ENCODE measurements around the gene POLG2. TPM values are rescaled to one million over a fixed set of nuclear protein-coding genes. Genes with fewer than 3 reads are reported as not detected.
A peak's percentile ranks its signal among the peaks of the same experiment; 100 is the strongest.

Gene POLG2
- total RNA-seq, 1 experiment from 2014 or later: 51.5 TPM

DNA sequence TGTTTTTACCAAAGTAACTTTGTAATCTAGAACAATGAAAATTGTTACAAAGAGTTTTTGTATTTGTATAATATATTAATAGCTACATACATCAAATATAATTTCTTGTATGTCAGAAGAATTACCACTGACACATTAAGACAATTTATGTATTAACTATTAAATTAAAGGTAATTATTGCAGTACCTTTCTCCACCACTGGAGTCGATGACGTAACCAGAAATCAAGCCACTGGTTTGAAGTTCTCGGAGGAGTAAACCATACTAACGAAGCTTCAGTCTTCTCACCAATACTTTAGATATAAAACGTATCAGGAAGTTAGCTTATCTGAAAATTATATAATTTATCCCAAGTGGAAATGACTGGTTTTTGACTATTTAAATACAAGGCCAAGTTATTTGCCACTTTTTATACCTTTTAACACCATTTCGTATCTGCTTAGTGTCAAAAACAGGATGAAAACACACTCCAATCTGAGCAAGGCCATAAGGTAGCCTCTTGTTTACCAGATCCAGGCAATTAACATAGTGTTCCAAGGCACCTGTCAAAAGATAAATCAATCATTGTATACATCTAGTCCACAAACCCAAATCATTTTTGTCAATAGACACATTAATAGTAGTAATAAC is 4.3 kb downstream of the POLG2 start:
- TF ChIP-seq CEBPB (IDR thresholded peaks at IDR 0.05; ENCODE audit: low read depth) (peak; percentile 58), RAD21 (IDR thresholded peaks at IDR 0.05; ENCODE audit: low read depth) (peak; percentile 20; the same call in 1 of the 2 replicates), SIN3A (IDR thresholded peaks at IDR 0.05; ENCODE audit: low read depth) (no peak)
- TF ChIP-seq, protein P1, sequence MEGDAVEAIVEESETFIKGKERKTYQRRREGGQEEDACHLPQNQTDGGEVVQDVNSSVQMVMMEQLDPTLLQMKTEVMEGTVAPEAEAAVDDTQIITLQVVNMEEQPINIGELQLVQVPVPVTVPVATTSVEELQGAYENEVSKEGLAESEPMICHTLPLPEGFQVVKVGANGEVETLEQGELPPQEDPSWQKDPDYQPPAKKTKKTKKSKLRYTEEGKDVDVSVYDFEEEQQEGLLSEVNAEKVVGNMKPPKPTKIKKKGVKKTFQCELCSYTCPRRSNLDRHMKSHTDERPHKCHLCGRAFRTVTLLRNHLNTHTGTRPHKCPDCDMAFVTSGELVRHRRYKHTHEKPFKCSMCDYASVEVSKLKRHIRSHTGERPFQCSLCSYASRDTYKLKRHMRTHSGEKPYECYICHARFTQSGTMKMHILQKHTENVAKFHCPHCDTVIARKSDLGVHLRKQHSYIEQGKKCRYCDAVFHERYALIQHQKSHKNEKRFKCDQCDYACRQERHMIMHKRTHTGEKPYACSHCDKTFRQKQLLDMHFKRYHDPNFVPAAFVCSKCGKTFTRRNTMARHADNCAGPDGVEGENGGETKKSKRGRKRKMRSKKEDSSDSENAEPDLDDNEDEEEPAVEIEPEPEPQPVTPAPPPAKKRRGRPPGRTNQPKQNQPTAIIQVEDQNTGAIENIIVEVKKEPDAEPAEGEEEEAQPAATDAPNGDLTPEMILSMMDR (IDR thresholded peaks at IDR 0.05 in 2 of 3, conservative IDR thresholded peaks at IDR 0.05 in 1 of 3; ENCODE audit: borderline replicate concordance in 1 of 3, insufficient read depth in 1 of 3, low read depth in 2 of 3, low read length in 2 of 3): peak; percentile 14 to 65 (median 56); a peak in 4 of 6 replicates
- no peak overlapping the region for H3K4me3 ChIP-seq (replicated peaks in 1 of 2; ENCODE audit: low read depth in 1 of 2, low read length in 2 of 2)
- no peak overlapping the region for H2AFZ ChIP-seq (ENCODE audit: low read depth, low read length, poor library complexity, severe bottlenecking)
- H3K9me2 ChIP-seq (ENCODE audit: insufficient read depth): no peaks in the 10 kb centered on the region
- H3K9ac ChIP-seq (ENCODE audit: low read length): no peak overlapping the region
- ATAC-seq (no peak), DNase-seq (ENCODE audit: low read depth, low spot score) (no peak)
- no peaks in the 10 kb centered on the region for H3K9me3 ChIP-seq (ENCODE audit: control insufficient read depth in 1 of 2, insufficient read depth in 1 of 2, low read depth in 1 of 2, low read length in 2 of 2)
- H4K20me1 ChIP-seq (ENCODE audit: insufficient read depth): no peaks in the 10 kb centered on the region
- H3K79me2 ChIP-seq (ENCODE audit: insufficient read depth, low read length): peaks cover 59% of the 10 kb centered on the region
- no TSS peak for BruUV-seq (replicated peaks)
- ChIA-PET POLR2A (interaction anchor here (8.5 kb wide), 1 partner anchor 13 kb away, joined by 119 read pairs; the partner anchor contains the start of genes CEP95 and DDX5), RAD21 (ENCODE audit: low non-redundant PET in 1 of 2, low total read pairs in 2 of 2, uncharacterized antibody in 2 of 2, unreplicated experiment in 2 of 2) (no interaction called here), CTCF (interaction anchor here (0.5 to 4.7 kb wide), 7 partner anchors 11 to 172 kb away, joined by 3 to 168 read pairs (median 3); partner anchors contain the start of genes CEP95 and DDX5)
- no peak overlapping the region for H3K27ac ChIP-seq (ENCODE audit: low read depth, low read length)
- intact Hi-C loops (cut with micrococcal nuclease): loop anchor here (5.0 to 10.0 kb wide), 2 partner anchors 170 to 348 kb away; no protein-coding TSS in a partner anchor
- no peak overlapping the region for H3K4me2 ChIP-seq (ENCODE audit: low read length)
- no peaks in the 10 kb centered on the region for H3K27me3 ChIP-seq (ENCODE audit: insufficient read depth, low read length)
- H3K36me3 ChIP-seq (ENCODE audit: control insufficient read depth in 1 of 2, insufficient read depth in 2 of 2, low read length in 2 of 2): peaks cover 28 to 39% of the 10 kb centered on the region in 2 experiments
- peaks cover 7 to 15% of the 10 kb centered on the region in 2 experiments; a peak in 3 of 4 replicates for H3K4me1 ChIP-seq (ENCODE audit: control insufficient read depth in 1 of 2, insufficient read depth in 2 of 2, low read length in 2 of 2)

DNA sequence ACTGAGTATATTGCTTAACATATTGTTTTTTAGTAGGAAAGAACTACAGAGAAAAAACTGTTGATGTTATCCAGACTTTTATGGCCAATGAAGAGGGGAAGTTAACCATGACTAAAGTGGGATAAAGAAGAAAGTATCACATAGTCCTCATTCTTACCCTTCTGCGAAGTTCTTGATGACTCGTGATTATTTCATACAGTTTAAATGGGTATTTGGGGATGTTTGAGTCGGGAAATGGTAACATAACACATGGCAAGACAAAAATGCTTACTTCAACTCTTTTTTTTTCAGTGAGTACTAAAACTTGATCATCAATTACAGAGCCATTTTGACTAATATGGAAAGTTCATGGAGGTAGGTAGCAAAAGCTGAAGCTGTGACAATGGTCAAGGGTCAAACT is 4.9 kb downstream of the POLG2 start:
- Histone ChIP-seq H3K27me3 (ENCODE audit: insufficient read depth, low read length) (no peaks in the 10 kb centered on the region), H3K4me2 (ENCODE audit: low read length) (no peak overlapping the region), H3K36me3 (ENCODE audit: control insufficient read depth in 1 of 2, insufficient read depth in 2 of 2, low read length in 2 of 2) (peaks cover 28 to 39% of the 10 kb centered on the region in 2 experiments), H3K4me3 (replicated peaks in 1 of 2; ENCODE audit: low read depth in 1 of 2, low read length in 2 of 2) (no peak overlapping the region), H3K9me2 (ENCODE audit: insufficient read depth) (no peaks in the 10 kb centered on the region), H3K79me2 (ENCODE audit: insufficient read depth, low read length) (peaks cover 59% of the 10 kb centered on the region), H3K27ac (ENCODE audit: low read depth, low read length) (no peak overlapping the region), H3K9me3 (ENCODE audit: control insufficient read depth in 1 of 2, insufficient read depth in 1 of 2, low read depth in 1 of 2, low read length in 2 of 2) (no peaks in the 10 kb centered on the region), H2AFZ (ENCODE audit: low read depth, low read length, poor library complexity, severe bottlenecking) (no peak overlapping the region), H4K20me1 (ENCODE audit: insufficient read depth) (no peaks in the 10 kb centered on the region), H3K9ac (ENCODE audit: low read length) (no peak overlapping the region), H3K4me1 (ENCODE audit: control insufficient read depth in 1 of 2, insufficient read depth in 2 of 2, low read length in 2 of 2) (peaks cover 4 to 9% of the 10 kb centered on the region in 2 experiments; a peak in 2 of 4 replicates)
- no peak for DNase-seq (ENCODE audit: low read depth, low spot score)
- RAD21 ChIA-PET (ENCODE audit: low non-redundant PET in 1 of 2, low total read pairs in 2 of 2, uncharacterized antibody in 2 of 2, unreplicated experiment in 2 of 2): interaction anchor here in 1 of 2 experiments (0.7 kb wide), 1 partner anchor 19 kb away, joined by 6 read pairs; no protein-coding TSS in a partner anchor
- CTCF ChIA-PET: interaction anchor here (0.9 to 4.7 kb wide), 8 partner anchors 10 to 72 kb away, joined by 3 to 168 read pairs (median 6); partner anchors contain the start of genes CEP95 and DDX5
- POLR2A ChIA-PET: interaction anchor here (1.2 to 8.5 kb wide), 3 partner anchors 14 to 72 kb away, joined by 3 to 119 read pairs (median 6); partner anchors contain the start of genes CEP95 and DDX5
- ATAC-seq: no peak
- intact Hi-C loops (cut with micrococcal nuclease): loop anchor here (1.0 to 10.0 kb wide), 3 partner anchors 72 to 347 kb away; no protein-coding TSS in a partner anchor
- no TSS peak for BruUV-seq (replicated peaks)
- TF ChIP-seq JUND (IDR thresholded peaks at IDR 0.05) (no peak), SIN3A (IDR thresholded peaks at IDR 0.05; ENCODE audit: low read depth) (no peak), ZNF274 (IDR thresholded peaks at IDR 0.05; ENCODE audit: low read depth, low read length) (no peak), POLR2A (IDR thresholded peaks at IDR 0.05; ENCODE audit: borderline replicate concordance, extremely low read depth, insufficient read depth, insufficient read length) (no peak), SRF (IDR thresholded peaks at IDR 0.05; ENCODE audit: low read depth) (no peak), TCF7L2 (IDR thresholded peaks at IDR 0.05; ENCODE audit: borderline replicate concordance, extremely low read depth, insufficient read depth, insufficient read length) (no peak), POLR2AphosphoS5 (IDR thresholded peaks at IDR 0.05; ENCODE audit: low read depth, low read length) (no peak), YY1 (IDR thresholded peaks at IDR 0.05; ENCODE audit: extremely low read depth, insufficient replicate concordance, low read depth, low read length) (no peak), RAD21 (IDR thresholded peaks at IDR 0.05; ENCODE audit: low read depth) (no peak), FOSL1 (IDR thresholded peaks at IDR 0.05; ENCODE audit: low read depth) (no peak), EZH2phosphoT487 (IDR thresholded peaks at IDR 0.05; ENCODE audit: borderline replicate concordance) (no peak), ZFX (IDR thresholded peaks at IDR 0.05) (no peak), ELF1 (IDR thresholded peaks at IDR 0.05; ENCODE audit: borderline replicate concordance, low read depth) (no peak), CEBPB (IDR thresholded peaks at IDR 0.05; ENCODE audit: low read depth) (no peak)
- TF ChIP-seq, protein P2, sequence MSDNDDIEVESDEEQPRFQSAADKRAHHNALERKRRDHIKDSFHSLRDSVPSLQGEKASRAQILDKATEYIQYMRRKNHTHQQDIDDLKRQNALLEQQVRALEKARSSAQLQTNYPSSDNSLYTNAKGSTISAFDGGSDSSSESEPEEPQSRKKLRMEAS (IDR thresholded peaks at IDR 0.05): no peak
